HG02588 (cell line): ENCODE results near the gene CTNNBL1.

Experiments used
- ATAC-seq: cut with Tn5 transposase; IDR thresholded peaks from one replicate; pipeline ENCODE4 v1.9.1; 2021; ENCODE audit warnings: mild to moderate bottlenecking, moderate library complexity; ENCODE audit not compliant: unreplicated experiment

The CTNNBL1 gene

DNA sequence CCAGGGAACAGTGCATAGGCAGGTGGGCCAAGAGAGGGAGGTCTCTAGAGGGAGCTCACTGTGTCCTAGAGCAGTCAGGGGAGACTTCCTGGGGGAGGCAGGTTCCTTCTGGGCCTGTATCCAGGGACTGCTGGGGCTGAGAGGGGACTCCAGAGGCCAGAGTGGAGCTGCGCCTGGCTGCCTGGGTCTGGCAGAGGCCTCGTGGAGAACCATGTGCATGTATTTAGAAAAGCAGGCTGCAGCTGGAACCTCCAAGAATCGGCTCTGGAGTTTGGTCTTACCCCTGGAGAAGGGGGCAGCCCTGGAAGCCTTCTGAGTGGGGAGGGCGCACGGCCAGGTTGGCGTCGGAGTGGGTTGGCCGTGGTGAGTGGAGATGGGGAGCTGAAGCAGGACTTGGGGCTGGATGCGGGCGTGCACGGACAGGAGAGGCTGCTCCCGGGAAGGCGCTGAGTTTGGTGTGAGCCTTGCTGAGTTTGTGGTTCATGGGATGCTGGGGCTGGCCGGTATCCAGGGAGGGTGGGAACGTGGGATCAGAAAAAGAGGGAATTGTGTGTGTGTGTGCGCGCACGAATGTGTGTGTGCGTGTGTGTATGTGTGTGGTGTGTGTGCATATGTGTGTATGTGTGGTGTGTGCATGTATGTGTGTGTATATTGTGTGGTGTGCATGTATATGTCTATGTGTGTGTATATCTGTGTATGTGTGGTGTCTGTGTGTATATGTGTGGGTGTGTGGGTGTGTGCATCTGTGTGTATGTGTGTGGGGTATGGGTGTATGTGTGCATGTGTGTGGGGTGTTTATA is 219.9 kb downstream of the CTNNBL1 start:
- no peak for ATAC-seq

GRCh38 chr20:37914367-37914671 is 220.5 kb downstream of the CTNNBL1 start:
- no peak for ATAC-seq

GRCh38 chr20:37914672-37915433 is 221.0 kb downstream of the CTNNBL1 start:
- ATAC-seq: no peak

GRCh38 chr20:37915434-37915787 is 221.6 kb downstream of the CTNNBL1 start:
- ATAC-seq: no peak

DNA sequence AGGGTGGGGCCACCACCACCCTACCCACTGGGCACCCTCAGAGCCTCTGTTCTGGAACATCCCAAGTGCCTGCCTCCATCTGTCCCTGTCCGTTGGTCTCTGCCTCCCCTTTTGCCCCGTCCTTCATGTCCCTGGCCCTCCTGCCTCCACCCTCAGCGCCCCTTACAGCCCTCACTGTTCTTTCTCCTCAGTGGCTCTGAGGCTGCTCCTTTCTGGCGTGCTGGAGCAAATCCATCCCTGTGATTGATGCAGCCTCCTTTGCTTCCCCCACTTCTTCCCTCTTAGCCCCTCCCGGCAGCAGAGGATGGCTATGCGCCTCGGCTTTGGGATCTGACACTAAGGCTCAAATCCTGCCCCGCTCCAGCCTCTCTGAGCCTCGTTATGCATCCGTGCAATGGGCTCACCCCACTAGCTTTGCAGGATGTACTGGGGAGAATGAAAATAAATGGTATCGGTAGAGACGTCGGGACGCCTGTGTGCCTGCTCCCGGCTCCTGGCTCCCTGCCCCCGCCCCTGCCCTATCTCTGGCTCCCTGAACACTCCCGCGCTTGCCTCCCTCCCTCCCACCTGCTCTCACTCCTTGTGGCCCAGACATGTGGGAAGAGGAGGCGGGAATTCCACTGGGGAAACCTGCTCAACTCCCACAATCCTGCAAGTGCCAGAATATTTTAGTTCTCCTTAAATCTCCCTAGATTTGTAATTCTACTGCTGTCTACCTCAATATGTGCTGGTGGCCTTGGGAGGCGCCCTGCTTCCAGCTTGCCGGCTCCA is 222.2 kb downstream of the CTNNBL1 start:
- no peak for ATAC-seq

GRCh38 chr20:37917461-37917860 is 223.6 kb downstream of the CTNNBL1 start:
- ATAC-seq: no peak

DNA sequence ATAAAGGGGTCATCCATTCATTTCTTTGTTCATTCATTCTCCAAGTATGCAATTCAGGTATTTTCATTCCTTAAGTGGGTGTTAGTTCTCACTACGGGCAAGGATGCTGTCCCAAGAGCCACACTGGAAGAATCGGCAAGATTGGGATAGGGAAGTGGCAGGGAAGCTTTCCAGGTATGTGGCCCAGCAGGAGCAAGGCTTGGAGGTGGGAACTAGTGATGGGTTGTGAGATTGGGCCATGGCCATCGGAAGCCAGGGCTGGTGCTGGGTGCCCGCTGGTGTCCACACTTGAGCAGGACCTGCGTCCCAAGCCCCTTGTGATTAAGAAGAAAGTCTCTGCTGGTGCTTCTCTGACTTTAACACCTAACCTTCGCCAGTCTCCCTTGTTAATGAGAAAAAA is 224.2 kb downstream of the CTNNBL1 start:
- no peak for ATAC-seq

GRCh38 chr20:37919389-37920040 is 225.7 kb downstream of the CTNNBL1 start:
- no peak for ATAC-seq

DNA sequence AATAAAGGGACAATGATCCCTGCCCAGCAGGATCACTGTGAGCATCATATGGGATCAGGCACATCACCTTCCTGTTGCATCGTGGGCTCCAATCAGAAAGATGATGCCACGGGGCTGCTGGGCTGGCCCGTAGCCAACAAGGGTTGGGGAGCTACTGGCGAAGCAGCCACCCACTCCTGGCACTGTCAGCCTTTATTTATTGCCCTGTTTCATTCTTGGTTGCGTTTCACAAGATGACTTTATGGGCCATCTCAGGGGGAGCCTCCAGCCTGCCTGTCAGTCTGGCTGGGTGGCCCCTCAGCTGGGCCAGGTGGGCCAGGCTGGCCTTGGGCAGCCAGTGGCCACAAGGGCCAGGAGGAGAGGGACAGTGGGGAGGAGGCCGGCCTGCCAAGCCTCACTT is 226.4 kb downstream of the CTNNBL1 start:
- ATAC-seq: no peak

- no peak for ATAC-seq
Measured at GRCh38 chr20:37920679-37921322, 227.0 kb downstream of the CTNNBL1 start.

DNA sequence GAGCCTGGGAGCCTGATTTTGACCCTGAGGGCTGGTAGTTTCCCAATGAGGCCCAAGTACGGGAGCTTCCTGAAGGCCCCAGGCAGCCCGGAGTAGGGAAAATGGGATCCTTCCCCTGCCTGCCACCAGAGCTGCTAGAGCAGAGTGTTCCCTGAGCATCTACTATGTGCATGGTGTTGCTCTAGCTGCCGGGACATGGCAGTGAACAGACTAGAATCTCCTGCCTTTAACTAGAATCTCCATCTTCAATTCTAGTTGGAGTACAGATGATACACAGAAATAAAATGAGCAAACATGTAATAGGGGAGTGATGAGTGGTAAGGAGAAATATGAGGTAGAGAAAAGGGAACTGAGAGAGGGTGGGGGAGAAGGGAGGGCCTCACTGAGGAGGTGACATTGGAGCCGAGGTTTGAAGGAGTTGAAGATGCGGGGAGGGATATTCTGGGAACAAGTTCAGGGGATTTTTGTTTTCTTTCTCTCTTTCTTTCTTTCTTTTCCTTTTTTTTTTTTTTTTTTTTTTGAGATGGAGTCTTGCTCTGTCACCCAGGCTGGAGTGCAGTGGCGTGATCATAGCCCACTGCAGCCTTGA is 227.6 kb downstream of the CTNNBL1 start:
- ATAC-seq: peak; percentile 66
